H4 (cell line): ENCODE measurements around the gene LTBP1. TPM values are rescaled to one million over a fixed set of nuclear protein-coding genes. Genes with fewer than 3 reads are reported as not detected.

ENCODE experiments used
- DNase-seq: peaks from one replicate; pipeline ENCODE4 v3.0.0-alpha.2; 2015; ENCODE audit warnings: low spot score
- total RNA-seq: library from RNA; depleted of rRNA; stranded (reverse); fragments of >200 nt; shearing (Covaris generic); gene quantifications from 2 replicates; pipeline ENCODE4 v1.2.3, GENCODE V29; 2014

Gene LTBP1
- total RNA-seq, 1 experiment from 2014 or later: 4.8 TPM

DNA sequence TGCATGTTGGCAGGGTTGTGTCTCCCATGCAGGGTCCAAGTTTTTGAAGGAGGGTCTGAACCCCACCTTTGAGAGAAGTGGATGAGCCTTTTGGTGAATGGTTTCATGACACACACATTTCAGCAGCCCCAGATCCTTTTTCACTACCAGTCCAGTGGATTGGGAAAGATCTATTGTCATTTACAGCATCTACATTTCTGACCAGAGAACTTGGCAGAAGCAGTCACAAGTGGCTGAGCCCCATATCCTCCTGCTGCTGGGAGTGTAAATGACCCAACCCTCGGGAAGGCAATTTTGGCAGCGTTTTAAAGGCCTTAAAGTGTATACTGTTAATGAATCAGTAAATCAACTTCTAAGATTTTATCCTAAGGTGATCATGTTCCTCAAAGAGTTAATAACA is 355.6 kb downstream of the LTBP1 start:
- no peak for DNase-seq

GRCh38 chr2:33304032-33304864 is 357.5 kb downstream of the LTBP1 start:
- no peak for DNase-seq

GRCh38 chr2:33307659-33308270 is 361.0 kb downstream of the LTBP1 start:
- no peak for DNase-seq

DNA sequence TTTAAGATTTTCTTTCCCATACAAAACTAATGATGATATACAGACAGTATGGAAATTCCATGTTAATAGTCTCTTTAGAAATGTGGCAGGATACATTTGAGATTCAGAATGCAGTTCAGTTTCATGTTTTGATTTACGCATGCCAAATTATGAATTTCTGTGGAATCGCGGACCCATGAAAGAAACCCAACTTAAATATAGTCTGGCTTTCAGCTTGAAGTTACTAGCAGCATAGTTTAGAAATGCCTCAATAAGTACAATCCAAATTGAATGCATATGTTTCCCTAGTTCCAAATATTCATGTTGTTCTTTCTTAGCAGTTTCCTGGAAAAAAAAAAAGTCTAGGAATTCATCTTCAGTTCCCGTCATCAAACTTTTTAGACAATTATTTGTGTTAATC is 365.6 kb downstream of the LTBP1 start:
- no peak for DNase-seq

DNA sequence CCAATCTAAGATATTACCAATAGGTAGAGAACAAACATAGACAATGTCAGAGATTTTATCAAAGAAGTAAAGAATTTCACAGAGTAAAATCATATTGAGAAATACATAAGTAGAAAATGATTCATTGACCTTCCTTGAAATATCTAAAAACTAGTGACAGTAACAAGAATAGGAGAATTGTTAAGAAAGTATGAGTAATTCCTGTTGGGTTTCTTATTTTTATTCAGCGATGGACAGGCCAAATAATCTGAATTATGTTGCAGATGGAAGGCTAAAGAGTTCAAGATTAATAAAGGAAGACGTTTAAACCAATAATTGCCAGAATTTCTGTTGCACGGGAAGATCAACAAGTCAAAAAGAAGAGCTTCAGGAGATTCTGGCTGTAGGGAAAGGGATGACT is 366.3 kb downstream of the LTBP1 start:
- DNase-seq: no peak

DNA sequence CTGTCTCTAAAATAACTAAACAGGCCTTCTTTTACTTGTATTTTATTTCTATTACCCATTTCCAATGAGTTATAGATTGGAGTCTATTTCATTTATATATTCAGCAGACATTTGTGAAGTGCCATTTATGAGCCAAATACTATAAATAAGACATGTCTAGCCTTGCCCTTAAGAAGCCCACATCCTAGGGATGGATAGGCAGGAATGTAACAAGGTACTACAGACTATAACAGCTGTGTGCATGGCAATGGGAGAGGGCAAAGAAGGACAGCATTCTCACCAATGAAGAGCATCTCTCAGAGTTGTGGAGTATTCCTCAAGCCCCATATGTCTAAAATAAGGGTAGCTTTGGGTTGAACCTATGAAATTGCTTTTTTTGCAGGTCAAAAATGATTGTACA is 367.8 kb downstream of the LTBP1 start:
- no peak for DNase-seq

DNA sequence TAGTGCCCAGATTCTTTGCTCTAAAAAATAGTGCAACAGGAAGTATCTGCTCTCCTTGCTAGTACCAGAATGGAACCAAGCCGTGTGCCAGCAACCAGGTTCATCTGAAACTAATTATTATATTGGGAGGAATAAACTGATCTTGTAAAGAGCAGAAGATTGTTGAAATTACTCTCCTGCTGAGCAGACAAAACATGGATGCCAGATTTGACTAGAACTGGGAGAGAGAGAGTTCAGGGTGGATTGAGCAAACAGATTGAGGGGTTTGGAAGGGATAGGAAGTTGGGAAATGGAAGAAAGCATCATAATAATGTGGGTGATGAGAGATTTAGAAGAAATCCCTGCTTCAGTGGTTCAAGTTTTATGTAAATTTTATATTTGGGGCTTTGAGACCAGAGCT is 369.6 kb downstream of the LTBP1 start:
- no peak for DNase-seq

DNA sequence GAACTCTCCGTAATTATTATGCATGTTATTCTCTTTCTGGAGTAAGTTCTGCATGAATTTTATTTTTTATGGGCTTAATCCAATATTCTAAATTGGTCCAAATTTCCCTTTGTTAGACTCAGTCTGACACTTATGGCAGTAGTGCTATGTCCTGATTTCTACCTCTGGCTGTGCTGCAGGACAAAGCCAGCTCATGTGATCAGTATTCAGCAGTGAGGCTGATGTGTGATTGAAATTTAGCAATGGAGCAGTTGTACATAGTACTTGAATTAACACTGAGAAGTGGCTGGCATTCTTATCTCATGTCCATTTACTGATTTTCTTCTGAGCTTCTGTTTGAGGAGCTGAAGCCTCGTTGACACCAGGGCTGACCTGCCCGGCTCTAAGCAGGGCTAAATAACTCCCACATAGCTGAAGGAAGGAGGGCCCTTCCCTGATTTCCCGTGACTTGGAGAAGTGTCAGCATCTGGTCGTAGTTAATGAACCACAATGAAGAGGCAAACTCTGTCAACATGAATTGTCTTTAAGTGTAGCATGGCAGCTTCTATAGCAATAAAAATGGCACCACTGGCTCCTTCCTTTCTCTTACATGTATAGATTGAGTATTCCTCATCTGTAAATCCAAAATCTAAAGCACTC is 370.7 kb downstream of the LTBP1 start:
- DNase-seq: no peak

GRCh38 chr2:33318456-33318855 is 371.7 kb downstream of the LTBP1 start:
- DNase-seq: no peak

- DNase-seq: no peak
Observed at GRCh38 chr2:33320573-33320972, 373.8 kb downstream of the LTBP1 start.

GRCh38 chr2:33321236-33321771 is 374.6 kb downstream of the LTBP1 start:
- peak; percentile 7 for DNase-seq

GRCh38 chr2:33321876-33322483 is 375.2 kb downstream of the LTBP1 start:
- DNase-seq: no peak

DNA sequence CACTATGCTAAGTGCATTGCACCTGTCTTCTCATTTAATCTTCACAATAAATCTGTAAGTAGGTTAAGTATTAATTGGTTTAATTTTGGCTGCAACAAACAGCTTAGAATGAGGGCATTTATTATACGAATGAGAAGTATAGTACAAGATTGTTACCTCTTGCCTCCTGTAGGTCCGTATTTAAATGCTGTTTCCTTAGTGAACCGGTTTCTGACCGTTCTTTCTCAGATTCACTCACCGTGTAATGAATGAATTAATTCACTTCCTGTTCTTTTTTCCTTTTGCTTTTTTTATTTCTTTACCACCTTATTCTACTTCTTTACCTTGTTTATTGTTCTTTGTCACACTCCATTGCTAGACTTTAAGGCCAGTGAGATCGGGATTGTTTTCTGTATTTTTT is 375.9 kb downstream of the LTBP1 start:
- DNase-seq: no peak

DNA sequence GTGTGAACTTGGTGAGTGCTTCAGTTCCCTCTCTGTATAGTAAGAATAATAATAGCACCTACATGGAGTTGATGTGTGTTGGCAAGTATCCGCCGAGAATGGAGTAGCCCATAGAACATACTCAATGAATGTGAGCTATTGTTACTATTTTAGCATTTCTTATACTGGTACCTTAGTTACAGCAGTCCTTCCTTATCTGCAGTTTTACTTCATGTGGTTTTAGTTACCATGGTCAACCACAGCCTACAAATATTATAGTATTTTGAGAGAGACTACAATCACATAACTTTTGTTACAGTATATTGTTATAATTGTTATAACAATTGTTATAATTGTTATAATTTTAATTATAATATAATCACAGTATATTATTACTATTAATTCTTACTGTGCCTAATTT is 377.2 kb downstream of the LTBP1 start:
- DNase-seq: no peak

GRCh38 chr2:33326100-33326499 is 379.3 kb downstream of the LTBP1 start:
- DNase-seq: no peak

GRCh38 chr2:33333433-33333832 is 386.7 kb downstream of the LTBP1 start:
- DNase-seq: no peak

- DNase-seq: no peak
Observed at GRCh38 chr2:33334083-33334482, 387.3 kb downstream of the LTBP1 start.

DNA sequence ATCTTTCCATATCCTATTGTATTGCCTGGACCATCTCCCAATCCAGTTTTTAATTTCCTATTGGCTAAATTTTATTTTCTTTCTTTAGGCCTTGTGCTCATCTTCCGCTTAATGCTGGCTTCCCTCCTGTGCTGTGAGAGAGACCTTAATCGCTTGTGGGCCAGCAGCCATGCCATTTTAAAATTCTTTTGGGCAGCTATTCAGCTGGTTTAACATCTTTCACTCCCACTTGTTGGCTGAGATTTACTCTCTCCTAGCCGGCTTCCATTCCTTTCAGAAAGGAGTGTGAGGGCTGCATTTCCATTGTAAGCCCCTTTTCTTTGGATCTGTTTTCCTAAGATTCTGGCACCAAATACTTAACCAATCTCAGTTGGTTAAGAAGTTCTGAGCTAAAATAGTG is 388.8 kb downstream of the LTBP1 start:
- no peak for DNase-seq

- DNase-seq: no peak
Observed at GRCh38 chr2:33336036-33336625, 389.4 kb downstream of the LTBP1 start.

DNA sequence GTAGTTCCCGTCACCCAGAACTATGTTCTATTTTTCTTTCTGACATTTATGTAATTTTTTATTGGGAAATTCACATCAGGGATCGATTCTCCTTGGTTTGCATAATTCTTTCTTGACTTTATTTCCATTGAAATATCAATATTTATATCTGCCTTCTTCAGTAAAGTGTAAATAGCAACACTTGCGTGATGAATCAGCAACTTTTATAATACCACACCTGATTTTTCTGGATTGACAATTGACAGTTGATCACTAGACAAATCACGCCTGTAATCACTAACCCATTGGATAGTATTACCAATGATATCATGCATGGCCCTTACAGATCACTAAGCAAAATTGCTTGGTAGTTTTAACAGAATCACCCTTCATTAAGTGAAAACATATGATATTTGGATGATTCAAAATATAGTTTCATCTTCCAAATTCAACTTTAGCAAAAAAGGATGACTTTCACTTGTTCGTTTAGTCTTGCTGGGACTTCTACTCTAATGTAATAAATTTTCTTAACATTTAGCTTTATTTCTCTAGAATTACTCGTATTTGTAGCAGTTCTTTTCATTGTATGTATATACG is 390.7 kb downstream of the LTBP1 start:
- no peak for DNase-seq

DNA sequence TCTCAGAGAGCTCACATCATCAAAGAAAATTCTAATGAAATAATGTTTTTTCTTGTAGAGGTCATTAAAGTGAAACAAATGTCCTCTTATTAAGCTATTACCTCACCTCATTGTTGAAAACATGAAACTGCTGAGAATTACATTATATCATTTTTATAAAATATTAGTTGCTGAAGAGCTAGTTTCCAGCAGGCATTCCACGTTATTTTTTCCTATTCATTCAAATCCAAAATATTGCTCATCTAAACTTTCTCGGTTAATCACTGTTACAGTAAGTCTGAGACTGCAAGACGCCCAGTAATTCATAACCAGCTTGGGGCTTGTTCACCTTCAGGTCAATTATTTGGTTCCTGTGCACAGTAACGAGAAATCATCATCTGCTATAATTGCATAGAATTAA is 391.2 kb downstream of the LTBP1 start:
- DNase-seq: no peak

- DNase-seq: no peak
Observed at GRCh38 chr2:33339269-33339668, 392.5 kb downstream of the LTBP1 start.
